ENCODE results near the gene HARS2.
"Not testable (repeated sequence)": the region's sequence is repeated elsewhere in the genome, so short reads cannot be mapped to it uniquely, and the experiment has no call there.

DNA sequence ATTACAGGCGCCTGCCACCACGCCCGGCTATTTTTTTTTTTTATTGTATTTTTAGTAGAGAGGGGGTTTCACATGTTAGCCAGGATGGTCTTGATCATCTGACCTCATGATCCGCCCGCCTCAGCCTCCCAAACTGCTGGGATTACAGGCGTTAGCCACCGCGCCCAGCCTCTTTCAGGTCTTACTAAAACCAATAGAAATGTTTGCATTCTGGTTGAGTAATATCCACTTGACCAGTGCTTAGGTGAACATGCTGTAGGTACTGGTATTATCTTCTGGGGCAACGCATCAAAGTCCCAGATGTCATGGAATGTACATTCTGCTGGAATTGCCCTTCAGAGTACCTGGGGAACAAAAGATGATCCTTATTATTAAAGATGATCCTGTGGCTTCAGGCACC lies 17.5 kb downstream of the HARS2 start:
- TF ChIP-seq, protein P1, sequence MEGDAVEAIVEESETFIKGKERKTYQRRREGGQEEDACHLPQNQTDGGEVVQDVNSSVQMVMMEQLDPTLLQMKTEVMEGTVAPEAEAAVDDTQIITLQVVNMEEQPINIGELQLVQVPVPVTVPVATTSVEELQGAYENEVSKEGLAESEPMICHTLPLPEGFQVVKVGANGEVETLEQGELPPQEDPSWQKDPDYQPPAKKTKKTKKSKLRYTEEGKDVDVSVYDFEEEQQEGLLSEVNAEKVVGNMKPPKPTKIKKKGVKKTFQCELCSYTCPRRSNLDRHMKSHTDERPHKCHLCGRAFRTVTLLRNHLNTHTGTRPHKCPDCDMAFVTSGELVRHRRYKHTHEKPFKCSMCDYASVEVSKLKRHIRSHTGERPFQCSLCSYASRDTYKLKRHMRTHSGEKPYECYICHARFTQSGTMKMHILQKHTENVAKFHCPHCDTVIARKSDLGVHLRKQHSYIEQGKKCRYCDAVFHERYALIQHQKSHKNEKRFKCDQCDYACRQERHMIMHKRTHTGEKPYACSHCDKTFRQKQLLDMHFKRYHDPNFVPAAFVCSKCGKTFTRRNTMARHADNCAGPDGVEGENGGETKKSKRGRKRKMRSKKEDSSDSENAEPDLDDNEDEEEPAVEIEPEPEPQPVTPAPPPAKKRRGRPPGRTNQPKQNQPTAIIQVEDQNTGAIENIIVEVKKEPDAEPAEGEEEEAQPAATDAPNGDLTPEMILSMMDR (IDR thresholded peaks at IDR 0.05): not testable (repeated sequence)
- not testable (repeated sequence) for TF ChIP-seq POLR2A (IDR thresholded peaks at IDR 0.05)

Measured in upper lobe of left lung (tissue), 4 donors.